Sigmoid colon (tissue), 4 donors: ENCODE results near the gene DTNA.

Experiments used
- EP300 ChIP-seq, 4 donors: sonication (generic); formaldehyde crosslinking; IDR thresholded peaks; one replicate each; pipeline ENCODE4 v1.6.1; 2017; ENCODE audit warnings: antibody characterized with exemption in 4 of 4
- POLR2A ChIP-seq, 2 donors: fragments of 450-650 bp; IDR thresholded peaks; one replicate each; pipeline ENCODE4 v1.6.1; 2016; ENCODE audit warnings: antibody characterized with exemption in 2 of 2, mild to moderate bottlenecking in 2 of 2, moderate library complexity in 2 of 2
- POLR2AphosphoS5 ChIP-seq, 4 donors: sonication (generic); formaldehyde crosslinking; IDR thresholded peaks; one replicate each; pipeline ENCODE4 v1.6.1; 2017; ENCODE audit warnings: antibody characterized with exemption in 4 of 4
- TF ChIP-seq, protein P1 (sequence below), 4 experiments: fragments of 450-650 bp in 3 of 4; fragments of 200-600 bp in 1 of 4; IDR thresholded peaks; one replicate each; pipeline ENCODE4 v1.5.1; 2016 to 2019; ENCODE audit warnings: antibody characterized with exemption in 4 of 4, mild to moderate bottlenecking in 3 of 4, moderate library complexity in 2 of 4

DNA sequence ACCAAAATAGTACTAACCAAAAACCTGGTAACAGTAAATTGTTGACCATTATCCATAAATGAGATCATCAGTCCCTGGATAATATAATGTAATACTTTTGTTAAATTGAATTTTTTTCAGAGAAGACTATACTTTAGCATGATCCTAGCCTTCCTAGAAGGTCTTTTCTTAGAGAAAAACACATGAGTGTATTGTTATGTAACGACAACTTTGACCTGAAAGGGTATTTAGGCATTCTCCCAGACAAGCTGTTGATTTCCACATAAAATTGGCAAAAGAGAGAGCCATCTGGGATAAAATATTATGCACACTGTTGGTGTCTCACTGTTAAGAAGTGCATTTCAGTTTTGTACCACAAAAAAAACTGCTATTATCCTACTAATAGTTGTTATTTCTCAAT lies 211.1 kb downstream of the DTNA start:
- TF ChIP-seq, protein P1, sequence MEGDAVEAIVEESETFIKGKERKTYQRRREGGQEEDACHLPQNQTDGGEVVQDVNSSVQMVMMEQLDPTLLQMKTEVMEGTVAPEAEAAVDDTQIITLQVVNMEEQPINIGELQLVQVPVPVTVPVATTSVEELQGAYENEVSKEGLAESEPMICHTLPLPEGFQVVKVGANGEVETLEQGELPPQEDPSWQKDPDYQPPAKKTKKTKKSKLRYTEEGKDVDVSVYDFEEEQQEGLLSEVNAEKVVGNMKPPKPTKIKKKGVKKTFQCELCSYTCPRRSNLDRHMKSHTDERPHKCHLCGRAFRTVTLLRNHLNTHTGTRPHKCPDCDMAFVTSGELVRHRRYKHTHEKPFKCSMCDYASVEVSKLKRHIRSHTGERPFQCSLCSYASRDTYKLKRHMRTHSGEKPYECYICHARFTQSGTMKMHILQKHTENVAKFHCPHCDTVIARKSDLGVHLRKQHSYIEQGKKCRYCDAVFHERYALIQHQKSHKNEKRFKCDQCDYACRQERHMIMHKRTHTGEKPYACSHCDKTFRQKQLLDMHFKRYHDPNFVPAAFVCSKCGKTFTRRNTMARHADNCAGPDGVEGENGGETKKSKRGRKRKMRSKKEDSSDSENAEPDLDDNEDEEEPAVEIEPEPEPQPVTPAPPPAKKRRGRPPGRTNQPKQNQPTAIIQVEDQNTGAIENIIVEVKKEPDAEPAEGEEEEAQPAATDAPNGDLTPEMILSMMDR (IDR thresholded peaks at IDR 0.05), result no peak
- TF ChIP-seq POLR2A (IDR thresholded peaks at IDR 0.05) (no peak), POLR2AphosphoS5 (IDR thresholded peaks at IDR 0.05) (no peak), EP300 (IDR thresholded peaks at IDR 0.05) (no peak)
